HEK293 (cell line): ENCODE data around the gene PODXL2.

Experiments used
- CTCF ChIA-PET: fragments of 350-600 bp; formaldehyde crosslinking; extraction: SDS; loops from one replicate; lab custom pipeline; 2021; ENCODE audit warnings: antibody characterized with exemption; lab: Yijun Ruan, JAX
- POLR2A ChIA-PET: fragments of 300-600 bp; formaldehyde crosslinking; extraction: SDS; loops from one replicate; lab custom pipeline; 2020; ENCODE audit warnings: antibody characterized with exemption, inconsistent platforms; lab: Yijun Ruan, JAX
- H3K27ac ChIP-seq: fragments of 200-500 bp; sonication (Bioruptor generic); 2 replicates; pipeline ENCODE4 v1.5.1; 2014; ENCODE audit warnings: low read depth, low read length, control low read depth, inconsistent platforms; ENCODE audit errors: extremely low read depth
- H3K36me3 ChIP-seq, 2 experiments: fragments of 200-500 bp in 1 of 2; sonication (Bioruptor generic) in 1 of 2; 1 replicate in 1 of 2; 2 replicates in 1 of 2; pipeline ENCODE4 v1.5.1; 2014 to 2017; ENCODE audit warnings: inconsistent platforms in 2 of 2, low read length in 2 of 2; ENCODE audit not compliant: control insufficient read depth in 2 of 2, insufficient read depth in 1 of 2
- H3K4me1 ChIP-seq: fragments of 200-500 bp; sonication (Bioruptor generic); 2 replicates; pipeline ENCODE4 v1.5.1; 2014; ENCODE audit warnings: mild to moderate bottlenecking, low read length, inconsistent platforms; ENCODE audit not compliant: control insufficient read depth, insufficient read depth
- H3K4me3 ChIP-seq: 2 replicates; pipeline ENCODE4 v1.5.1; 2011; ENCODE audit warnings: low read depth, mild to moderate bottlenecking, control low read depth, low read length, moderate library complexity
- H3K9me3 ChIP-seq: fragments of 200-500 bp; sonication (Bioruptor generic); 2 replicates; pipeline ENCODE4 v1.5.1; 2014; ENCODE audit warnings: low read depth, low read length, inconsistent platforms; ENCODE audit not compliant: control insufficient read depth, insufficient read depth
- GLI4 ChIP-seq: fragments of 450-650 bp; formaldehyde crosslinking; IDR thresholded peaks from 2 replicates; pipeline ENCODE4 v1.5.1; 2016; ENCODE audit warnings: missing biosample characterization, missing genetic modification characterization
- INSM2 ChIP-seq: fragments of 450-650 bp; formaldehyde crosslinking; IDR thresholded peaks from 2 replicates; pipeline ENCODE4 v1.5.1; 2016; ENCODE audit warnings: missing biosample characterization, missing genetic modification characterization
- PATZ1 ChIP-seq: fragments of 450-650 bp; formaldehyde crosslinking; IDR thresholded peaks from 2 replicates; pipeline ENCODE4 v1.5.1; 2016; ENCODE audit warnings: missing biosample characterization, missing genetic modification characterization
- PRDM1 ChIP-seq: fragments of 450-650 bp; formaldehyde crosslinking; IDR thresholded peaks from 2 replicates; pipeline ENCODE4; 2016; ENCODE audit warnings: missing biosample characterization, missing genetic modification characterization
- PRDM6 ChIP-seq: fragments of 450-650 bp; formaldehyde crosslinking; IDR thresholded peaks from 2 replicates; pipeline ENCODE4 v1.5.1; 2017; ENCODE audit warnings: missing biosample characterization, missing genetic modification characterization
- SP3 ChIP-seq: fragments of 450-650 bp; formaldehyde crosslinking; IDR thresholded peaks from 2 replicates; pipeline ENCODE4 v1.5.1; 2016; ENCODE audit warnings: missing biosample characterization, missing genetic modification characterization
- TRIM28 ChIP-seq: IDR thresholded peaks from 2 replicates; pipeline ENCODE4 v1.6.1; 2011; ENCODE audit warnings: low read length, control low read depth, borderline replicate concordance
- WT1 ChIP-seq: fragments of 450-650 bp; formaldehyde crosslinking; IDR thresholded peaks from 2 replicates; pipeline ENCODE4 v1.5.1; 2016; ENCODE audit warnings: missing biosample characterization, missing genetic modification characterization
- YY2 ChIP-seq: fragments of 450-650 bp; formaldehyde crosslinking; IDR thresholded peaks from 2 replicates; pipeline ENCODE4 v1.5.1; 2016; ENCODE audit warnings: missing biosample characterization, missing genetic modification characterization
- ZBTB8A ChIP-seq: fragments of 450-650 bp; formaldehyde crosslinking; IDR thresholded peaks from 2 replicates; pipeline ENCODE4 v1.5.1; 2016; ENCODE audit warnings: missing biosample characterization, missing genetic modification characterization
- ZNF10 ChIP-seq: fragments of 450-650 bp; formaldehyde crosslinking; IDR thresholded peaks from 2 replicates; pipeline ENCODE4 v1.5.1; 2017; ENCODE audit warnings: missing biosample characterization, missing genetic modification characterization
- ZNF112 ChIP-seq: fragments of 450-650 bp; formaldehyde crosslinking; IDR thresholded peaks from 2 replicates; pipeline ENCODE4 v1.5.0; 2017; ENCODE audit warnings: missing biosample characterization, missing genetic modification characterization
- ZNF138 ChIP-seq: fragments of 450-650 bp; formaldehyde crosslinking; IDR thresholded peaks from 2 replicates; pipeline ENCODE4 v1.5.1; 2016; ENCODE audit warnings: missing biosample characterization, missing genetic modification characterization, borderline replicate concordance
- ZNF148 ChIP-seq: fragments of 450-650 bp; formaldehyde crosslinking; IDR thresholded peaks from 2 replicates; pipeline ENCODE4 v1.5.0; 2017; ENCODE audit warnings: missing biosample characterization, missing genetic modification characterization, borderline replicate concordance
- ZNF157 ChIP-seq: fragments of 450-650 bp; formaldehyde crosslinking; IDR thresholded peaks from 2 replicates; pipeline ENCODE4 v1.5.1; 2016; ENCODE audit warnings: missing biosample characterization, missing genetic modification characterization
- ZNF202 ChIP-seq: fragments of 450-650 bp; formaldehyde crosslinking; IDR thresholded peaks from 2 replicates; pipeline ENCODE4 v1.5.1; 2016; ENCODE audit warnings: missing biosample characterization, missing genetic modification characterization, borderline replicate concordance
- ZNF214 ChIP-seq: fragments of 450-650 bp; formaldehyde crosslinking; IDR thresholded peaks from 2 replicates; pipeline ENCODE4 v1.5.1; 2017; ENCODE audit warnings: missing biosample characterization, mild to moderate bottlenecking, missing genetic modification characterization, borderline replicate concordance
- ZNF221 ChIP-seq: fragments of 450-650 bp; formaldehyde crosslinking; IDR thresholded peaks from 2 replicates; pipeline ENCODE4 v1.5.1; 2017; ENCODE audit warnings: missing biosample characterization, missing genetic modification characterization, borderline replicate concordance
- ZNF37A ChIP-seq: fragments of 450-650 bp; IDR thresholded peaks from 2 replicates; pipeline ENCODE4 v1.5.1; 2018; ENCODE audit warnings: missing biosample characterization, missing genetic modification characterization
- ZNF530 ChIP-seq: fragments of 450-650 bp; formaldehyde crosslinking; IDR thresholded peaks from 2 replicates; pipeline ENCODE4 v1.5.1; 2016; ENCODE audit warnings: low read depth, missing biosample characterization, missing genetic modification characterization
- ZNF548 ChIP-seq: fragments of 450-650 bp; formaldehyde crosslinking; IDR thresholded peaks from 2 replicates; pipeline ENCODE4 v1.5.1; 2016; ENCODE audit warnings: missing biosample characterization, missing genetic modification characterization
- ZNF596 ChIP-seq: fragments of 450-650 bp; IDR thresholded peaks from 2 replicates; pipeline ENCODE4 v1.5.0; 2018; ENCODE audit warnings: missing biosample characterization, mild to moderate bottlenecking, missing genetic modification characterization, moderate library complexity
- ZNF624 ChIP-seq: fragments of 450-650 bp; formaldehyde crosslinking; IDR thresholded peaks from 2 replicates; pipeline ENCODE4 v1.5.1; 2017; ENCODE audit warnings: missing biosample characterization, missing genetic modification characterization
- ZNF654 ChIP-seq: fragments of 450-650 bp; formaldehyde crosslinking; IDR thresholded peaks from 2 replicates; pipeline ENCODE4 v1.5.1; 2016; ENCODE audit warnings: low read depth, missing biosample characterization, missing genetic modification characterization
- ZNF660 ChIP-seq: fragments of 450-650 bp; IDR thresholded peaks from 2 replicates; pipeline ENCODE4 v1.5.1; 2018; ENCODE audit warnings: missing biosample characterization, mild to moderate bottlenecking, missing genetic modification characterization
- ZNF670 ChIP-seq: fragments of 450-650 bp; formaldehyde crosslinking; IDR thresholded peaks from 2 replicates; pipeline ENCODE4 v1.5.1; 2016; ENCODE audit warnings: missing biosample characterization, missing genetic modification characterization, low read depth
- ZNF777 ChIP-seq: fragments of 450-650 bp; formaldehyde crosslinking; IDR thresholded peaks from 2 replicates; pipeline ENCODE4 v1.5.1; 2017; ENCODE audit warnings: missing biosample characterization, missing genetic modification characterization, borderline replicate concordance
- ZNF843 ChIP-seq: fragments of 450-650 bp; formaldehyde crosslinking; IDR thresholded peaks from 2 replicates; pipeline ENCODE4 v1.5.1; 2016; ENCODE audit warnings: missing biosample characterization, missing genetic modification characterization
- ZSCAN4 ChIP-seq: fragments of 450-650 bp; formaldehyde crosslinking; IDR thresholded peaks from 2 replicates; pipeline ENCODE4 v1.5.1; 2017; ENCODE audit warnings: missing biosample characterization, missing genetic modification characterization

PODXL2 gene

GRCh38 chr3:127658234-127658633 is 29.2 kb downstream of the PODXL2 start:
- no peaks in the 10 kb centered on the region for H3K9me3 ChIP-seq
- H3K4me1 ChIP-seq, result no peaks in the 10 kb centered on the region
- H3K4me3 ChIP-seq, result no peak overlapping the region
- no peak overlapping the region for H3K27ac ChIP-seq
- H3K36me3 ChIP-seq, result peaks cover 0 to 21% of the 10 kb centered on the region in 2 experiments; a peak in 1 of 3 replicates
- TF ChIP-seq ZNF112, result no peak
- no peak for TF ChIP-seq ZNF37A (tag by site-specific recombination)
- TF ChIP-seq PATZ1 (tag by site-specific recombination), result no peak
- no peak for TF ChIP-seq TRIM28
- TF ChIP-seq INSM2, result no peak
- no peak for TF ChIP-seq ZNF221
- no peak for TF ChIP-seq ZNF843
- no peak for TF ChIP-seq PRDM6 (tag by site-specific recombination)
- TF ChIP-seq ZNF596 (tag by site-specific recombination), result no peak
- TF ChIP-seq ZNF214 (tag by site-specific recombination), result no peak
- no peak for TF ChIP-seq ZNF660 (tag by site-specific recombination)
- no peak for TF ChIP-seq ZNF624 (tag by site-specific recombination)
- TF ChIP-seq ZNF777, result no peak
- TF ChIP-seq ZNF10 (tag by site-specific recombination), result no peak
- TF ChIP-seq YY2 (tag by site-specific recombination), result no peak
- no peak for TF ChIP-seq ZBTB8A (tag by site-specific recombination)
- TF ChIP-seq ZNF202, result no peak
- TF ChIP-seq ZNF138 (tag by site-specific recombination), result no peak
- no peak for TF ChIP-seq ZNF654 (tag by site-specific recombination)
- no peak for TF ChIP-seq WT1 (tag by site-specific recombination)
- ChIA-PET CTCF (interaction anchor here (1.2 kb wide), 1 partner anchor 37 kb away, joined by 3 read pairs; no protein-coding TSS in a partner anchor), POLR2A (no interaction called here)

- no peak overlapping the region for H3K27ac ChIP-seq
- H3K4me3 ChIP-seq, result no peak overlapping the region
- POLR2A ChIA-PET, result no interaction called here
- peaks cover 0 to 30% of the 10 kb centered on the region in 2 experiments; a peak in 1 of 3 replicates for H3K36me3 ChIP-seq
- no peaks in the 10 kb centered on the region for H3K4me1 ChIP-seq
- H3K9me3 ChIP-seq, result no peaks in the 10 kb centered on the region
- CTCF ChIA-PET, result interaction anchor here (0.7 kb wide), 1 partner anchor 311 kb away, joined by 4 read pairs; no protein-coding TSS in a partner anchor
- TF ChIP-seq SP3 (tag by site-specific recombination), result no peak
- no peak for TF ChIP-seq GLI4
- TF ChIP-seq ZNF530 (tag by site-specific recombination), result no peak
- TF ChIP-seq ZNF548 (tag by site-specific recombination), result no peak
- no peak for TF ChIP-seq PRDM1 (tag by site-specific recombination)
- TF ChIP-seq ZNF157 (tag by site-specific recombination), result no peak
- no peak for TF ChIP-seq ZSCAN4 (tag by site-specific recombination)
- no peak for TF ChIP-seq ZNF670 (tag by site-specific recombination)
- no peak for TF ChIP-seq ZNF596 (tag by site-specific recombination)
- TF ChIP-seq ZNF148 (tag by site-specific recombination), result no peak
Observed at GRCh38 chr3:127660621-127661251, 31.8 kb downstream of the PODXL2 start.
